ENCODE results near the gene SIPA1L3. TPM values are rescaled to one million over a fixed set of nuclear protein-coding genes. Genes with fewer than 3 reads are reported as not detected.

Gene SIPA1L3
- total RNA-seq, 1 donor from 2014 or later = 66.7 TPM

GRCh38 chr19:38056646-38057045 lies 149.6 kb downstream of the SIPA1L3 start:
- no peak for DNase-seq (ENCODE audit: low read depth)
- TF ChIP-seq CTCF (conservative IDR thresholded peaks at IDR 0.05; ENCODE audit: low read depth, low read length) = no peak
- no peak overlapping the region for H3K4me3 ChIP-seq (ENCODE audit: low read depth, low read length)

- no peak overlapping the region for H3K4me3 ChIP-seq (ENCODE audit: low read depth, low read length)
- TF ChIP-seq CTCF (conservative IDR thresholded peaks at IDR 0.05; ENCODE audit: low read depth, low read length) = no peak
- DNase-seq (ENCODE audit: low read depth) = no peak
Observed at GRCh38 chr19:38057959-38058690, 151.1 kb downstream of the SIPA1L3 start.

- no peak for TF ChIP-seq CTCF (conservative IDR thresholded peaks at IDR 0.05; ENCODE audit: low read depth, low read length)
- H3K4me3 ChIP-seq (ENCODE audit: low read depth, low read length) = no peak overlapping the region
- no peak for DNase-seq (ENCODE audit: low read depth)
Observed at GRCh38 chr19:38059897-38060296, 152.9 kb downstream of the SIPA1L3 start.

- TF ChIP-seq CTCF (conservative IDR thresholded peaks at IDR 0.05; ENCODE audit: low read depth, low read length) = no peak
- H3K4me3 ChIP-seq (ENCODE audit: low read depth, low read length) = no peak overlapping the region
- DNase-seq (ENCODE audit: low read depth) = no peak
Observed at GRCh38 chr19:38060331-38060730, 153.3 kb downstream of the SIPA1L3 start.

GRCh38 chr19:38061294-38061693 lies 154.3 kb downstream of the SIPA1L3 start:
- TF ChIP-seq CTCF (conservative IDR thresholded peaks at IDR 0.05; ENCODE audit: low read depth, low read length) = no peak
- DNase-seq (ENCODE audit: low read depth) = no peak
- H3K4me3 ChIP-seq (ENCODE audit: low read depth, low read length) = no peak overlapping the region

- DNase-seq (ENCODE audit: low read depth) = no peak
- no peak for TF ChIP-seq CTCF (conservative IDR thresholded peaks at IDR 0.05; ENCODE audit: low read depth, low read length)
Observed at GRCh38 chr19:38062959-38063761, 156.2 kb downstream of the SIPA1L3 start.

More at GRCh38 chr19:38062959-38063761, 156.2 kb downstream of the SIPA1L3 start:
- no peak overlapping the region for H3K4me3 ChIP-seq (ENCODE audit: low read depth, low read length)

Data from epithelial cell of proximal tubule (primary cell).